ENCODE measurements around the gene NDUFA6. TPM values are rescaled to one million over a fixed set of nuclear protein-coding genes. Genes with fewer than 3 reads are reported as not detected.

NDUFA6 gene
- polyA plus RNA-seq, 3 donors = 42.9 to 167 (median 138) TPM

DNA sequence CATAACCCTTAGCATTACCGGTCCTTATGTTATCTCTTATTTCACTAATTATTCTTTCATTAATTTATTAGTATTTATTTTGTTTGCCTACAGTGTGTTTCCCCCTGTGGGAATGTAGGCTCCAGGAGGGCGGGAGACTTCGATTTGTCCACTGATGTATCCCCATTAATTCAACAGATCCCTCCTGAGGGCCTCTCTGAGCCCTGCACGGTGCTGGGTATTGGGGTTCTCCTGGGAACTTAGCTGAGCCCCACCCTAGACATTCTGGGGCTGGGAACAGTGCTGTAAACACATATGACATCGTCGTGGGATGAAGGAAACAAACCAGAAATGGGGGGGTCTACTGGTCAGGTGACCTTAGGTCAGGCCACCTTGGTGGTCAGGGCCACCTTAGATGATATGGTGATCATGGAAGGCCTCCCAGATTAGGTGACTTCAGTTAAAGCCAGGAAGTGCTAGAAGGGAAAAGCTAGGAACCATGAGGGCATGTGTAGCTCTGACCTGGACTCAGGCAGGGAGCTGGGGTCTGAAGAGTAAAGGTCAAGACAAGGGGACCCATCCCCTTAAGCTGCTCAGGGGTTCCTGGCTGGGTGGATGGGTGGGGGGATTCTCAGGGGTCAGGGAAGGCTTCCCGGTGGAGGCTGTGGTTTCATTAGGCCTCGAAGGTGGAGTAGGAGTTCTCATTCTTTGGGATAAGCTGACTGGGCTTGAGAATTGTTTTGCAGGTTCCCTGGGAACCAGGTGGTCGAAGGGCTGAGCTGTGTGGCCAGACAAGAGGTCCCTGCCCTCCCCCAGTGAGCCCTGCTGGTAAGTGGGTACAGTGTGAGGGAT, 15.5 kb downstream of the NDUFA6 start:
- TF ChIP-seq, protein P1, sequence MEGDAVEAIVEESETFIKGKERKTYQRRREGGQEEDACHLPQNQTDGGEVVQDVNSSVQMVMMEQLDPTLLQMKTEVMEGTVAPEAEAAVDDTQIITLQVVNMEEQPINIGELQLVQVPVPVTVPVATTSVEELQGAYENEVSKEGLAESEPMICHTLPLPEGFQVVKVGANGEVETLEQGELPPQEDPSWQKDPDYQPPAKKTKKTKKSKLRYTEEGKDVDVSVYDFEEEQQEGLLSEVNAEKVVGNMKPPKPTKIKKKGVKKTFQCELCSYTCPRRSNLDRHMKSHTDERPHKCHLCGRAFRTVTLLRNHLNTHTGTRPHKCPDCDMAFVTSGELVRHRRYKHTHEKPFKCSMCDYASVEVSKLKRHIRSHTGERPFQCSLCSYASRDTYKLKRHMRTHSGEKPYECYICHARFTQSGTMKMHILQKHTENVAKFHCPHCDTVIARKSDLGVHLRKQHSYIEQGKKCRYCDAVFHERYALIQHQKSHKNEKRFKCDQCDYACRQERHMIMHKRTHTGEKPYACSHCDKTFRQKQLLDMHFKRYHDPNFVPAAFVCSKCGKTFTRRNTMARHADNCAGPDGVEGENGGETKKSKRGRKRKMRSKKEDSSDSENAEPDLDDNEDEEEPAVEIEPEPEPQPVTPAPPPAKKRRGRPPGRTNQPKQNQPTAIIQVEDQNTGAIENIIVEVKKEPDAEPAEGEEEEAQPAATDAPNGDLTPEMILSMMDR (IDR thresholded peaks at IDR 0.05) = peak; percentile 35
- Histone ChIP-seq H3K36me3 (replicated peaks in 1 of 2; ENCODE audit: control insufficient read depth in 1 of 2, insufficient read depth in 2 of 2, low read length in 2 of 2) (peaks cover 0 to 18% of the 10 kb centered on the region in 2 donors), H3K4me2 (replicated peaks; ENCODE audit: extremely low read depth, low read length, poor library complexity, severe bottlenecking) (peak overlapping the region; percentile 84), H4K20me1 (ENCODE audit: insufficient read depth, low read length) (no peaks in the 10 kb centered on the region), H2AFZ (ENCODE audit: insufficient read depth, low read depth, low read length, poor library complexity, severe bottlenecking) (peak overlapping the region; percentile 93), H3K9ac (ENCODE audit: insufficient read depth, low read length, poor library complexity, severe bottlenecking) (peak overlapping the region; percentile 79), H3K4me3 (replicated peaks in 1 of 3; ENCODE audit: low read depth in 2 of 3, low read length in 3 of 3) (peak overlapping the region; percentile 50 to 75 (median 52)), H3K27ac (ENCODE audit: low read depth in 1 of 2, low read length in 2 of 2) (peak overlapping the region in 1 of 2 donors; percentile 77), H3K79me2 (ENCODE audit: insufficient read depth, low read length) (peaks cover 16% of the 10 kb centered on the region), H3K4me1 (ENCODE audit: control insufficient read depth in 1 of 2, insufficient read depth in 2 of 2, low read length in 2 of 2) (peaks cover 44 to 73% of the 10 kb centered on the region in 2 donors), H3K27me3 (ENCODE audit: control insufficient read depth in 2 of 2, insufficient read depth in 2 of 2, low read length in 2 of 2) (no peaks in the 10 kb centered on the region), H3K9me3 (replicated peaks in 1 of 2; ENCODE audit: control insufficient read depth in 1 of 2, insufficient read depth in 1 of 2, low read length in 2 of 2) (no peaks in the 10 kb centered on the region)
- H3K36me3 Mint-ChIP-seq = peaks cover 3 to 14% of the 10 kb centered on the region in 2 donors
- peaks cover 53% of the 10 kb centered on the region for H3K4me1 Mint-ChIP-seq
- 86% methylated on average over 6 of the region's 9 CpGs for WGBS (ENCODE audit: insufficient coverage)
- no peak for DNase-seq
- H3K9me3 Mint-ChIP-seq = peaks cover 0 to 2% (median 0%) of the 10 kb centered on the region in 7 donors
- intact Hi-C loops (cut with micrococcal nuclease) = loop anchor here (5.0 kb wide), 1 partner anchor 78 kb away; the partner anchor contains the start of gene WBP2NL (in 2 of the 2)
- peaks cover 0 to 5% (median 0%) of the 10 kb centered on the region in 3 donors for H3K27me3 Mint-ChIP-seq (ENCODE audit: low read depth in 3 of 3)
- peak overlapping the region; percentile 77 to 81 for H3K4me3 Mint-ChIP-seq
- peak overlapping the region in 6 of 7 donors; percentile 60 to 90 (median 80) for H3K27ac Mint-ChIP-seq

DNA sequence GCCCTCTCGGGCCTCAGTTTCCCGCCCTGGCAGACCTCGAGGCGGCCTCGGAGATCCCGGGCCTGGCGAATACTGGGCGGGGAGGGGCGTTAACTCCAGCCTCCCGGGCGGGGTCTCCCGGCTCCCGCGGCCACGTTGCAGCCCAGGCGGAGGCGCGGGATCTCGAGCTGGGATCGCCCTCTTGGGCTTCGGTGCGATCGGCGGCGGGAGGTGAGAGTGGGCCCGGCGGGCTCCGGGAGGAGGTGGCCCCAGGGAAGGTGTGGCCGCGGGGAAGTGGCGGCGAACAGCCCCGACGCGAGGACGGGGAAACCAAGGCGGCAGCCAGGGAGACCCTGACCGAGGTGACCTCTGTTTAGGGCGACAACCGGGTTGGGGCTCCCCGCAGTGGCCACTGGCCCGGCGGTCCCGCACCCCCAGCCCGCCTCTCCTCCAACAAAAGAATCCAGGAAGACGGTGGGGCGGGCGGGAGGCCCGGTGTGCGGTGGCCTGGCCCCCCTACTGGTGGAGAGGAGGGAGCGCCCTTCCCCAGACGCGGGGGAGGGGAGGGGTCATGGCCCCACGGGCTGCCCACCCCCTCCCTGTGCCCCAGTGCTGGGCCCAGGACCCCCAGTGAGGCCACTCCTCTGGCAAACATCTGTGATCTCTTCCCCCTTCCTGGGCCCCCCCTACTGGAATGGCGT, 16.3 kb downstream of the NDUFA6 start, which contains the start of gene PHETA2:
Gene PHETA2 (plus strand): TSS at position 117 of the 680 bp plus-strand sequence. CDS start 3,046 bp downstream, outside the sequence.
- peaks cover 52 to 80% of the 10 kb centered on the region in 2 donors for H3K4me1 ChIP-seq (ENCODE audit: control insufficient read depth in 1 of 2, insufficient read depth in 2 of 2, low read length in 2 of 2)
- H3K9me3 ChIP-seq (replicated peaks in 1 of 2; ENCODE audit: control insufficient read depth in 1 of 2, insufficient read depth in 1 of 2, low read length in 2 of 2) = no peaks in the 10 kb centered on the region
- WGBS (ENCODE audit: insufficient coverage) = 0% methylated on average over 40 of the region's 55 CpGs
- peaks cover 0 to 18% of the 10 kb centered on the region in 2 donors for H3K36me3 ChIP-seq (replicated peaks in 1 of 2; ENCODE audit: control insufficient read depth in 1 of 2, insufficient read depth in 2 of 2, low read length in 2 of 2)
- intact Hi-C loops (cut with micrococcal nuclease) = loop anchor here (5.0 kb wide), 1 partner anchor 77 kb away; the partner anchor contains the start of gene WBP2NL (in 2 of the 2)
- Mint-ChIP-seq H3K9me3 (peaks cover 0 to 2% (median 0%) of the 10 kb centered on the region in 7 donors), H3K4me1 (peaks cover 59% of the 10 kb centered on the region), H3K27me3 (ENCODE audit: low read depth in 3 of 3) (peaks cover 0 to 5% (median 0%) of the 10 kb centered on the region in 3 donors), H3K4me3 (peak within 1 kb of the TSS; percentile 77 to 88), H3K27ac (peak within 1 kb of the TSS; percentile 40 to 90 (median 78)), H3K36me3 (peaks cover 3 to 14% of the 10 kb centered on the region in 2 donors)
- H3K4me2 ChIP-seq (replicated peaks; ENCODE audit: extremely low read depth, low read length, poor library complexity, severe bottlenecking) = peak within 1 kb of the TSS; percentile 84
- DNase-seq = peak; percentile 24 to 53 (median 53)
- peaks cover 6% of the 10 kb centered on the region for H4K20me1 ChIP-seq (ENCODE audit: insufficient read depth, low read length)
- peak within 1 kb of the TSS; percentile 50 to 75 (median 52) for H3K4me3 ChIP-seq (replicated peaks in 1 of 3; ENCODE audit: low read depth in 2 of 3, low read length in 3 of 3)
- peak within 1 kb of the TSS; percentile 79 for H3K9ac ChIP-seq (ENCODE audit: insufficient read depth, low read length, poor library complexity, severe bottlenecking)
- TF ChIP-seq, protein P1 (IDR thresholded peaks at IDR 0.05) = peak; percentile 75
- no peaks in the 10 kb centered on the region for H3K27me3 ChIP-seq (ENCODE audit: control insufficient read depth in 2 of 2, insufficient read depth in 2 of 2, low read length in 2 of 2)
- peak within 1 kb of the TSS in 1 of 2 donors; percentile 77 for H3K27ac ChIP-seq (ENCODE audit: low read depth in 1 of 2, low read length in 2 of 2)
- peaks cover 21% of the 10 kb centered on the region for H3K79me2 ChIP-seq (ENCODE audit: insufficient read depth, low read length)
- H2AFZ ChIP-seq (ENCODE audit: insufficient read depth, low read depth, low read length, poor library complexity, severe bottlenecking) = peak within 1 kb of the TSS; percentile 93
